Testis (tissue), 2 donors: ENCODE results near the gene PEX11G.

Experiments used
- POLR2A ChIP-seq: fragments of 450-650 bp; IDR thresholded peaks from one replicate; pipeline ENCODE4 v1.6.1; 2017; ENCODE audit warnings: antibody characterized with exemption, mild to moderate bottlenecking, moderate library complexity
- TF ChIP-seq, protein P1 (sequence below), 3 experiments: fragments of 450-650 bp in 2 of 3; fragments of 200-600 bp in 1 of 3; sonication (generic) in 1 of 3; IDR thresholded peaks; one replicate each; pipeline ENCODE4 v1.5.1; 2016 to 2019; ENCODE audit warnings: antibody characterized with exemption in 3 of 3, mild to moderate bottlenecking in 2 of 3, moderate library complexity in 1 of 3

DNA sequence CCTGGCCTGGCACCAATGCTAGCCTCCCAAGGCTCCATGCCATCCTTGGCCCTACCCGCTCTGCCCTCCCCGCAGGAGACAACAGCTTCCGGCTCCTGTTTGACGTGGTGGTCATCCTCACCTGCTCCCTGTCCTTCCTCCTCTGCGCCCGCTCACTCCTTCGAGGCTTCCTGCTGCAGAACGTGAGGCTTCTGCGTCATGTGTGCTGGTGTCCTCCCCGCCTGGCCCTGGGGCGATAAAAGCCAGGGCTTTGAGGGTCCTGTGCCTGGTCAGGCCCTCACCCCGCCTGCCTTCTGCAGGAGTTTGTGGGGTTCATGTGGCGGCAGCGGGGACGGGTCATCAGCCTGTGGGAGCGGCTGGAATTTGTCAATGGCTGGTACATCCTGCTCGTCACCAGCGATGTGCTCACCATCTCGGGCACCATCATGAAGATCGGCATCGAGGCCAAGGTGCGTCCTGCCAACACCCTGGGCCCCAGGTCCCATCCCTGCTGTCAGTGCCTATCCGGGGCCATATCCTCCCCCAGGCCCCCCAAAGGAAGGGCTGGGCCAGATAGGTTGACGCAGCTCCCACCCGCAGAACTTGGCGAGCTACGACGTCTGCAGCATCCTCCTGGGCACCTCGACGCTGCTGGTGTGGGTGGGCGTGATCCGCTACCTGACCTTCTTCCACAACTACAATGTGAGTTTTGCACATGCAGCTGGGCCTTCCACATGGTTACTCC is 39.8 kb upstream of the PEX11G start:
- TF ChIP-seq, protein P1, sequence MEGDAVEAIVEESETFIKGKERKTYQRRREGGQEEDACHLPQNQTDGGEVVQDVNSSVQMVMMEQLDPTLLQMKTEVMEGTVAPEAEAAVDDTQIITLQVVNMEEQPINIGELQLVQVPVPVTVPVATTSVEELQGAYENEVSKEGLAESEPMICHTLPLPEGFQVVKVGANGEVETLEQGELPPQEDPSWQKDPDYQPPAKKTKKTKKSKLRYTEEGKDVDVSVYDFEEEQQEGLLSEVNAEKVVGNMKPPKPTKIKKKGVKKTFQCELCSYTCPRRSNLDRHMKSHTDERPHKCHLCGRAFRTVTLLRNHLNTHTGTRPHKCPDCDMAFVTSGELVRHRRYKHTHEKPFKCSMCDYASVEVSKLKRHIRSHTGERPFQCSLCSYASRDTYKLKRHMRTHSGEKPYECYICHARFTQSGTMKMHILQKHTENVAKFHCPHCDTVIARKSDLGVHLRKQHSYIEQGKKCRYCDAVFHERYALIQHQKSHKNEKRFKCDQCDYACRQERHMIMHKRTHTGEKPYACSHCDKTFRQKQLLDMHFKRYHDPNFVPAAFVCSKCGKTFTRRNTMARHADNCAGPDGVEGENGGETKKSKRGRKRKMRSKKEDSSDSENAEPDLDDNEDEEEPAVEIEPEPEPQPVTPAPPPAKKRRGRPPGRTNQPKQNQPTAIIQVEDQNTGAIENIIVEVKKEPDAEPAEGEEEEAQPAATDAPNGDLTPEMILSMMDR (IDR thresholded peaks at IDR 0.05): no peak
- no peak for TF ChIP-seq POLR2A
